H9 (cell line): ENCODE measurements around the gene ARHGAP26. TPM values are rescaled to one million over a fixed set of nuclear protein-coding genes. Genes with fewer than 3 reads are reported as not detected.

Experiments
- DNase-seq: peaks from one replicate; pipeline ENCODE4 v3.0.0-alpha.2; 2017
- H2AFZ ChIP-seq: one replicate; pipeline ENCODE4 v1.6.1; 2013; ENCODE audit warnings: mild to moderate bottlenecking, low read length, control low read depth, moderate library complexity
- H2AK5ac ChIP-seq: 2 replicates; pipeline ENCODE4 v1.6.1; 2013; ENCODE audit warnings: low read length, control low read depth, mixed read lengths; ENCODE audit not compliant: insufficient read length
- H2BK120ac ChIP-seq: one replicate; pipeline ENCODE4 v1.6.1; 2013; ENCODE audit warnings: low read depth, mild to moderate bottlenecking, low read length, control low read depth, inconsistent platforms; ENCODE audit not compliant: poor library complexity, severe bottlenecking
- H2BK12ac ChIP-seq: 2 replicates; pipeline ENCODE4 v1.6.1; 2013; ENCODE audit warnings: low read length, control low read depth, mixed read lengths, low read depth; ENCODE audit not compliant: insufficient read length
- H2BK15ac ChIP-seq: 2 replicates; pipeline ENCODE4 v1.6.1; 2013; ENCODE audit warnings: low read depth, low read length, control low read depth
- H2BK20ac ChIP-seq: one replicate; pipeline ENCODE4 v1.6.1; 2013; ENCODE audit warnings: low read depth, mild to moderate bottlenecking, low read length, control low read depth, inconsistent platforms; ENCODE audit not compliant: poor library complexity, severe bottlenecking
- H2BK5ac ChIP-seq: 2 replicates; pipeline ENCODE4 v1.6.1; 2013; ENCODE audit warnings: low read length, control low read depth, mixed read lengths; ENCODE audit not compliant: insufficient read length
- H3K14ac ChIP-seq: 2 replicates; pipeline ENCODE4 v1.6.1; 2013; ENCODE audit warnings: low read length, control low read depth; ENCODE audit not compliant: insufficient read depth
- H3K18ac ChIP-seq: 2 replicates; pipeline ENCODE4 v1.6.1; 2013; ENCODE audit warnings: low read depth, mild to moderate bottlenecking, mixed read lengths, low read length, control low read depth; ENCODE audit not compliant: insufficient read length
- H3K23ac ChIP-seq: 2 replicates; pipeline ENCODE4 v1.6.1; 2013; ENCODE audit warnings: low read length, control low read depth, mixed read lengths, low read depth; ENCODE audit not compliant: insufficient read length
- H3K23me2 ChIP-seq: 2 replicates; pipeline ENCODE4 v1.6.1; 2013; ENCODE audit warnings: low read depth, mild to moderate bottlenecking, mixed read lengths, low read length, control low read depth; ENCODE audit not compliant: insufficient read length, poor library complexity, severe bottlenecking
- H3K27ac ChIP-seq: 2 replicates; pipeline ENCODE4 v1.5.1; 2013; ENCODE audit warnings: low read length, control low read depth, mixed read lengths, low read depth; ENCODE audit not compliant: insufficient read length
- H3K27me3 ChIP-seq: 2 replicates; pipeline ENCODE4 v1.6.1; 2013; ENCODE audit warnings: low read length, control low read depth, inconsistent platforms; ENCODE audit not compliant: insufficient read depth
- H3K4ac ChIP-seq: 2 replicates; pipeline ENCODE4 v1.6.1; 2013; ENCODE audit warnings: low read depth, mild to moderate bottlenecking, control low read depth, inconsistent platforms, low read length, moderate library complexity
- H3K4me1 ChIP-seq: 2 replicates; pipeline ENCODE4 v1.6.1; 2013; ENCODE audit warnings: low read length, control low read depth, inconsistent platforms; ENCODE audit not compliant: insufficient read depth
- H3K4me2 ChIP-seq: 2 replicates; pipeline ENCODE4 v1.6.1; 2013; ENCODE audit warnings: low read length, control low read depth, mixed read lengths; ENCODE audit not compliant: insufficient read length, insufficient read depth
- H3K56ac ChIP-seq: 2 replicates; pipeline ENCODE4 v1.6.1; 2013; ENCODE audit warnings: low read depth, mild to moderate bottlenecking, mixed read lengths, low read length, control low read depth; ENCODE audit not compliant: insufficient read length
- H3K79me1 ChIP-seq: 2 replicates; pipeline ENCODE4 v1.6.1; 2013; ENCODE audit warnings: low read depth, mild to moderate bottlenecking, moderate library complexity, low read length, control low read depth, inconsistent platforms; ENCODE audit not compliant: insufficient read depth, poor library complexity, severe bottlenecking
- H3K79me2 ChIP-seq: 2 replicates; pipeline ENCODE4 v1.6.1; 2013; ENCODE audit warnings: low read length, control low read depth, inconsistent platforms; ENCODE audit not compliant: insufficient read depth
- H3K9ac ChIP-seq: 2 replicates; pipeline ENCODE4 v1.6.1; 2013; ENCODE audit warnings: low read length, control low read depth, mixed read lengths; ENCODE audit not compliant: insufficient read length; ENCODE audit errors: extremely low read depth
- H3K9me3 ChIP-seq: one replicate; pipeline ENCODE4 v1.6.1; 2013; ENCODE audit warnings: low read depth, low read length, inconsistent platforms; ENCODE audit not compliant: control insufficient read depth
- H3T11ph ChIP-seq: one replicate; pipeline ENCODE4 v1.6.1; 2013; ENCODE audit warnings: mild to moderate bottlenecking, low read length, control low read depth, inconsistent platforms
- H4K20me1 ChIP-seq: one replicate; pipeline ENCODE4 v1.6.1; 2013; ENCODE audit not compliant: control insufficient read depth, insufficient read length, insufficient read depth
- H4K5ac ChIP-seq: 2 replicates; pipeline ENCODE4 v1.6.1; 2013; ENCODE audit warnings: low read depth, mild to moderate bottlenecking, mixed read lengths, low read length, control low read depth; ENCODE audit not compliant: insufficient read length
- H4K8ac ChIP-seq: replicated peaks from 2 replicates; pipeline ENCODE4 v1.6.1; 2013; ENCODE audit warnings: low read length, control low read depth, mixed read lengths, low read depth; ENCODE audit not compliant: insufficient read length
- H4K91ac ChIP-seq: 2 replicates; pipeline ENCODE4 v1.6.1; 2013; ENCODE audit warnings: low read depth, mild to moderate bottlenecking, moderate library complexity, mixed read lengths, low read length, control low read depth; ENCODE audit not compliant: insufficient read length
- H3K27ac Mint-ChIP-seq, 3 experiments: 2 replicates in 2 of 3; 3 replicates in 1 of 3; pipeline ENCODE4 v1.8.0; 2020 to 2021; ENCODE audit warnings: mixed read lengths in 3 of 3, mild to moderate bottlenecking in 1 of 3, moderate library complexity in 1 of 3
- H3K27me3 Mint-ChIP-seq: 2 replicates; pipeline ENCODE4 v1.8.0; 2021; ENCODE audit warnings: low read depth, mild to moderate bottlenecking, moderate library complexity, mixed read lengths
- H3K36me3 Mint-ChIP-seq, 3 experiments: 2 replicates in 2 of 3; 3 replicates in 1 of 3; pipeline ENCODE4 v1.8.0; 2020 to 2021; ENCODE audit warnings: low read depth in 3 of 3, mixed read lengths in 3 of 3; ENCODE audit not compliant: insufficient read depth in 1 of 3
- H3K4me1 Mint-ChIP-seq, 2 experiments: 2 replicates each; pipeline ENCODE4 v1.8.0; 2020; ENCODE audit warnings: mixed read lengths in 2 of 2
- H3K4me3 Mint-ChIP-seq, 2 experiments: 2 replicates in 1 of 2; 3 replicates in 1 of 2; pipeline ENCODE4 v1.8.0; 2020 to 2021; ENCODE audit warnings: mild to moderate bottlenecking in 2 of 2, mixed read lengths in 2 of 2, moderate library complexity in 1 of 2
- H3K9me3 Mint-ChIP-seq, 2 experiments: 2 replicates in 1 of 2; 3 replicates in 1 of 2; pipeline ENCODE4 v1.8.0; 2020; ENCODE audit warnings: mild to moderate bottlenecking in 2 of 2, mixed read lengths in 2 of 2, moderate library complexity in 1 of 2
- WGBS: extraction: QIAGEN DNeasy Blood & Tissue Kit; methylation state at CpG from one replicate; pipeline ENCODE4 v1.1.7; 2013; ENCODE audit warnings: missing lambda C conversion rate, low lambda C conversion rate, mixed read lengths; ENCODE audit not compliant: insufficient read length; ENCODE audit errors: extremely low coverage; 5-methylcytosine and 5-hydroxymethylcytosine counted together
- total RNA-seq: library from RNA; stranded (reverse); gene quantifications from 2 replicates; pipeline ENCODE4 v1.2.1, GENCODE V29; 2021
- TF ChIP-seq, protein P1 (sequence below): fragments of 200-600 bp; sonication (generic); conservative IDR thresholded peaks from 3 replicates; pipeline ENCODE4 v1.8.0; 2021; ENCODE audit warnings: antibody characterized with exemption, mild to moderate bottlenecking

The ARHGAP26 gene
- total RNA-seq, 1 experiment from 2014 or later: 13.8 TPM

- H2BK20ac ChIP-seq: no peak overlapping the region
- H2BK5ac ChIP-seq: no peak overlapping the region
- H4K5ac ChIP-seq: no peak overlapping the region
- H4K8ac ChIP-seq: no peak overlapping the region
- Mint-ChIP-seq H3K4me3 (peak overlapping the region; percentile 81 to 88), H3K27ac (no peak overlapping the region), H3K27me3 (peaks cover 24% of the 10 kb centered on the region), H3K9me3 (no peaks in the 10 kb centered on the region; a peak in 1 of 5 replicates), H3K4me1 (peaks cover 23 to 26% of the 10 kb centered on the region in 2 experiments), H3K36me3 (no peaks in the 10 kb centered on the region)
- H2BK12ac ChIP-seq: no peak overlapping the region
- H3K9me3 ChIP-seq: no peaks in the 10 kb centered on the region
- no peaks in the 10 kb centered on the region for H4K20me1 ChIP-seq
- H3K79me1 ChIP-seq: no peaks in the 10 kb centered on the region
- peaks cover 5% of the 10 kb centered on the region; the same call in 1 of the 2 replicates for H3K4me1 ChIP-seq
- no peak overlapping the region for H3T11ph ChIP-seq
- H3K18ac ChIP-seq: no peak overlapping the region
- no peak overlapping the region for H3K27ac ChIP-seq
- no peak overlapping the region for H4K91ac ChIP-seq
- no peak overlapping the region for H2AFZ ChIP-seq
- H3K79me2 ChIP-seq: no peaks in the 10 kb centered on the region; the same call in 1 of the 2 replicates
- no peak overlapping the region for H2AK5ac ChIP-seq
- no peak overlapping the region for H3K4ac ChIP-seq
- peak overlapping the region; percentile 18 for H3K9ac ChIP-seq
- H2BK15ac ChIP-seq: no peak overlapping the region
- DNase-seq: no peak
- TF ChIP-seq, protein P1, sequence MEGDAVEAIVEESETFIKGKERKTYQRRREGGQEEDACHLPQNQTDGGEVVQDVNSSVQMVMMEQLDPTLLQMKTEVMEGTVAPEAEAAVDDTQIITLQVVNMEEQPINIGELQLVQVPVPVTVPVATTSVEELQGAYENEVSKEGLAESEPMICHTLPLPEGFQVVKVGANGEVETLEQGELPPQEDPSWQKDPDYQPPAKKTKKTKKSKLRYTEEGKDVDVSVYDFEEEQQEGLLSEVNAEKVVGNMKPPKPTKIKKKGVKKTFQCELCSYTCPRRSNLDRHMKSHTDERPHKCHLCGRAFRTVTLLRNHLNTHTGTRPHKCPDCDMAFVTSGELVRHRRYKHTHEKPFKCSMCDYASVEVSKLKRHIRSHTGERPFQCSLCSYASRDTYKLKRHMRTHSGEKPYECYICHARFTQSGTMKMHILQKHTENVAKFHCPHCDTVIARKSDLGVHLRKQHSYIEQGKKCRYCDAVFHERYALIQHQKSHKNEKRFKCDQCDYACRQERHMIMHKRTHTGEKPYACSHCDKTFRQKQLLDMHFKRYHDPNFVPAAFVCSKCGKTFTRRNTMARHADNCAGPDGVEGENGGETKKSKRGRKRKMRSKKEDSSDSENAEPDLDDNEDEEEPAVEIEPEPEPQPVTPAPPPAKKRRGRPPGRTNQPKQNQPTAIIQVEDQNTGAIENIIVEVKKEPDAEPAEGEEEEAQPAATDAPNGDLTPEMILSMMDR: no peak
- no peak overlapping the region for H3K23ac ChIP-seq
- no peak overlapping the region for H3K14ac ChIP-seq
- H2BK120ac ChIP-seq: no peak overlapping the region
- H3K56ac ChIP-seq: no peak overlapping the region
- no CpG with 5 or more reads among the region's 5 CpGs for WGBS
- peaks cover 12% of the 10 kb centered on the region for H3K23me2 ChIP-seq
- peak overlapping the region; percentile 74 for H3K4me2 ChIP-seq
- H3K27me3 ChIP-seq: 0 out of 2 replicates have a peak, but pooled peaks cover 2% of the 10 kb centered on the region
Observed at GRCh38 chr5:142771666-142772065, 1.5 kb downstream of the ARHGAP26 start.
